ENCODE measurements around the gene MAPK13.
"Not testable (repeated sequence)": the region's sequence is repeated elsewhere in the genome, so short reads cannot be mapped to it uniquely, and the experiment has no call there.

MAPK13 gene

DNA sequence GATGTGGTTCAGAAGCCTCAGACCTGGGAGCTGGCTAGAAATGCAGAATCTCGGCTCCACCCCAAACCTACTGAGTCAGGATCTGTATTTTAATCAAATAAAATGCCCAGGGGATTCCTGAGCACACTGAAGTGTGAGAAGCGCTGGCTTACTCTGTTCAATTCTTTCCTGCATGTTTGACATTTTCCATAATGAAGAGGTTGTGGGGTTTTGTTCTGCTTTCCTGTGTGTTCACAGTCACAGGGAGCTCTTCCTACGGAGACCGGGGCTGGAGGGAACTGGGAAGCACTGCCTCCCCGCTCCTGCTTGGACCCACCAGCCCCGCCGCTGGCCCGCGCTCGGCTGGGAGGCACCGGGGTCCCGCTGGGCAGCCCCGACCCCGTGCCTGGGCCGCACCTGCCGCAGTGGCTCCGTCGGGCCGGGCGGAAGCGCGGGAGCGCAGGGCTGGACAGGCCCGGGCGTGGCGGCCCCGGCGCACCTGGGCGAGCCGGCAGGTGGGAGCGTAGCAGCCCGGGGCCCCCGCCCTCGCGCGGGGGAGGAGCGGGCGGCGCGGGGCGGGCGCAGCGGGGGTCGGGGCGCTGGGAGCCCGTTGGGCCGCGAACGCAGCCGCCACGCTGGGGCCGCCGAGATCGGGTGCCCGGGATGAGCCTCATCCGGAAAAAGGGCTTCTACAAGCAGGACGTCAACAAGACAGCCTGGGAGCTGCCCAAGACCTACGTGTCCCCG, at the start of gene MAPK13:
TSS of gene MAPK13 (plus strand) at position 573 of the 726 bp plus-strand sequence. CDS start at position 643, 70 bp downstream.
- peak; percentile 85 for DNase-seq

DNA sequence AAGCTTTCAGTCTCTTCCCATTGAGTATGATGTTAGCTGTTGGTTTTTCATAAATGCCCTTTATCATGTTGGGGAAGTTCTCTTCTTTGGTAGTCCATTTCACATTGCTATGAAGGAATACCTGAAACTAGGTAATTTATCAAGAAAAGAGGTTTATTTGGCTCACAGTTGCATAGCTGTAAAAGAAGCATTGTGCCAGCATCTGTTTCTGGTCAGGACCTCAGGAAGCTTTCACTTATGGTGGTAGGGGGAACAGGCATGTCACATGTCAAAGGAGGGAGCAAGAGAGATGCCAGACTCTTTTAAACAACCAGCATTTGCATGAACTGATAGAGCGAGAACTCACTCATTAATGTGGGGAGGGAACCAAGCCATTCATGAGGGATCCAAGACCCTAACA, 48.0 kb upstream of the MAPK13 start:
- DNase-seq: no peak

GRCh38 chr6:36083446-36083845, 46.9 kb upstream of the MAPK13 start:
- DNase-seq: no peak

GRCh38 chr6:36088204-36088603, 42.1 kb upstream of the MAPK13 start:
- DNase-seq: not testable (repeated sequence)

GRCh38 chr6:36089048-36089447, 41.3 kb upstream of the MAPK13 start:
- no peak for DNase-seq

- no peak for DNase-seq
Measured at GRCh38 chr6:36094238-36094637, 36.1 kb upstream of the MAPK13 start.

DNA sequence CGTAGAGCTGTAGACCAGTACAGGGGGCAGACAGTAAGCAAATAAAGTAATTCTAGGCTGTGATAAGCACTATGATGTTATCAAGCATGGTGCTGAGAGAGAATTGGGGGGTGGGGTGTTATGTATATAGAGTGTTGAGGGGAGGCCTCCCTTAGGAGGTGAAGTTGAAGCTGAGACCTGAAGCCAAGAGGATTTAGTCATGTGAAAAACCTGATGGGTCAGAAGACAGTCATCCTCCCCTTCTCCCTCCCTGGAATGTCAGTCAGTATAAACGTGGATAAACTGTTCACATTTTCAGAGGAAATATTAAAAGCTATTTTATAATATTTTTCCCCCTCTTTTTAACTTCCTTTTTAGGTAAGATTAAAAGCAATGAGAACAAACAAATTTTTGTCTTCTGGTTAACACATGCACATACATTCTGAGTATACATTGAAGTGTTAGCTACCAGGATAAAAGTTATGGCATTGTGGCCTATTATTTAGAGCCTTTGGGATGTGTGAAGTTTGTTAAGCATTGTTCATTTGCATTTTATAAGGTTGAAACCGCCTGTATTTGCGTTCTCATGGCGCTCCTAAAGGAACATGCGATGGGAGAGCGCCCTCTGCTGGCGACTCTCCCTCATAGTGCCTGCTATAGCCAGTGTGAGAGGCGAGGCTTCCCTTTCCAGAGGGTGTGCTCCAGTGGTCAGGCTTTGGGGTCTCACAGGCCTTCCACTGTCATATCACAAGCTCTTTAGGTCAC, 35.4 kb upstream of the MAPK13 start:
- peak; percentile 69 for DNase-seq

DNA sequence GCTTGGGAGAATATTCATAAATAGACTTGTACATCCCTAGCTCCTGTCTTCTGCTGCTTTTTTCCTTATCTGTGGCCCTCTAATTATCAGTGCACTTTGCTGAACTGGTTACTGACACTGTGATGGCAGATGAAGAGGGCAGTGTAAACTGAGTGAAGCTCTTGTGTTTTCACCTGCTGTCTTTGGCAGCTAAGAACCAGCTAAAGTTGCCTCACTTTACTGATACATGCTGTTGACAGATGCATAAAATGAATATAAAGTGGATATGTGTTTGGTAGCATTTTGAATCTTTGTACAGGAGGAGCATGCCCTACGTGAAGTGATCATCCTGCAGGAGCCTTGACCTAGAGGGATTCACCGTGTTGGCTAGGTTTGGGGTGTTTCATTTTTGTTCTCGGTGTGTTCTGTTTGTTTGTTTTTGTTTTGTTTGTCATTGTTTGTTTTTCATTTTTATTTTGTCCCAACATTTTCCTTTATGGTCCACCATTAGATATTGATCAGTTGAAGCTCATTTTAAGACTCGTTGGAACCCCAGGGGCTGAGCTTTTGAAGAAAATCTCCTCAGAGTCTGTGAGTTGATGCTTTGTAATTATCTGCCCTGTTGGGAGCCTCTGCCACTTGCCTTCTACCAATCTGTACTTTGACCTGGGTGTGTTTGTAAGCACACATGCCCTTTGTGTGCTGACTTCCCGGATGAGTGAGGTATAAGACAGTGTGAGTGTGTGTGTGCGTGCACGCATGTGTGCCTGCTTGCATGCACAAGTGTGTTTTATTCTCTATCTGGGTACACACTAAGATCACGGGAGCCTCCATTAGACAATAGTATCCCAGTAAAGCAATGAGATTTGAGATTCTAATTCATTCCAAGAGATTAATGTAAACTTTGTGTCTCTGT, 34.6 kb upstream of the MAPK13 start:
- no peak for DNase-seq

DNA sequence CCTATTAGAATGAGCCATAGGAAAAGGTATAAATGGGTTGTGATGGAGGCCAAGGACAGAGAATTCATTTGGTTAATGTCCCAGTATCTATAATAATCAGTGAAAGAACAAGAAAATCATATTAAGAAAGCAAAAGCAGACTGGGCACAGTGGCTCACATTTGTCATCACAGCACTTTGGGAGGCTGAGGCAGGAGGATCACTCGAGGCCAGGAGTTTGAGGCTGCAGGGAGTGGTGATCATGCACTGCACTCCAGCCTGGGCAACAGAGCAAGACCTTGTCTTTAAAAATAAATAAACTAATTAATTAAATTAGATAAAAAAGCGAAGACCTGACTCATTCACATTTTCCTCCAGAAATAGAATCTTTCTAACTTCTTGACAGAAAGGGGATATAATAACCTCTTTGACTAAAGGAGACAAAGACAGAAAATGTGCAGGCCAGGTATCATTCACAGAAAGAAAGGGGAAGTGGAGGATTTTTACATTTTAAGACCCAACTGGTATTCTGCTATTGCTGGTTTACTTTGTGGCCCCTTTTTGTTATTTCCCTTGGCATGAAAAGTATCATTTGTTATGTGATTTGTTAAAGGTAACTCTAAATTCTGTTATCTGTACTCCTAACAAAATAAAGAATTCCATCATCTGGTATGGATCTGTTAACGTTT, 31.9 kb upstream of the MAPK13 start:
- no peak for DNase-seq

GRCh38 chr6:36098920-36099647, 31.2 kb upstream of the MAPK13 start:
- DNase-seq: no peak

DNA sequence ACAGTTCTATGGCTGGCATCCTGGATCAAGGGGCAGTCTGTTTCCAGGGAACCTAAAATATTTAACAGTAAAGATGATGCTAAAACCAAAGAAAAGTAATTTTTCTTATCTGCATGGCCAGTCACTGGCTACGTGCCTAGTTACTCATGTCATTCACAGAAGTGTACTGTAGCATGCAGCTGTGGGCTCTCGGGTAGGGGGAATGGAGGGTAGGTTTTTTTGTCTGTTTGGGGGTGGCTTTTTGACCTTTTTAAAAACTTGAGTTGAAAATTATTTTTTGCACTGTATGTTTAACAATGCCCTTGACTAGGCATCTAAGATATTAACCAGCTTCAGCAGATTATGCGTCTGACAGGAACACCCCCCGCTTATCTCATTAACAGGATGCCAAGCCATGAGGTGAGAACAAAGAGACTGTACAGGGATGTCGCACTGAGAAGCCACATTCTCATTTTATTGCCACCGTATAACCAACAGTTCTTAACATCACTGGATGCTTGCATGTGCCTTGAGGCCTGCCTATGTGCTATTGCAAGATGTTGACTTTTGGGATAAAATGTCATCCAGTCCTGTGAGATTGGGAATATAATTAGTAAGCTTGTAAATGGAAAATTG, 30.3 kb upstream of the MAPK13 start:
- DNase-seq: no peak

DNA sequence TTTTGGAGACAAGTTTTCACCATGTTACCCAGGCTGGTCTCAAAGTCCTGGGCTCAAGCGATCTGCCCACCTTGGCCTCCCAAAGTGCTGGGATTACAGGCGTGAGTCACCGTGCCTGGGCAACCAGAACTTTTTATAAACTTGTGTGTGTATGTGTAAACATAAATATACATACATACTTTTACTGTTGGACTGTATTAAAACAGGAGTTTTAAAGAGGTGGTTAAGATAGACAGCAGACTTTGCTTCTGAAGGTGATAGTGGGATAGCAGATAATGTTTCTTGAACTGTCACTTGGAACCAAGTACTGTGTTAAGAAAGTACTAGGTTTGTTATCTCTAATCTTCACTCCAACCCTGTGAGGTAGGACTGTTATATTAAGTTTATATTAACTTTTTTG, 28.6 kb upstream of the MAPK13 start:
- DNase-seq: no peak

DNA sequence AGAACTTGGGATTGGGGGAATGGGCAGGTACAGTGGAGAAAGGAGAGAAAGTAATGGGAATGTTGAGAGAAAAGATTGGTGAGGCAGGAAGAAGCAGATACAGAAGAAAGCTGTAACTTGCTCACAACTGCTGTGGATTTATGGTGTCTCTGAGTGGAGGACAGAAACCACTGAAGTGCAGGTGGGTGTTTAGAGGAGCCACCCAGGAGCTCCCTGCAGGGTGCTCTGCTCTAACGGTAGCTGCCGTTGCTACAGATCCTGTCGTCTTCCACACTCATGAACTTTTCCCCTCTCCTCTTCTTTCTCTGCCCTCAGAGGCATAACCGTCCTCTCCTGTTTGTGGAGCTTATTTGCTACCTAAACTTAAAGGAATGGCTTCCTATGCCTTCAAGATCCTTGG, 27.5 kb upstream of the MAPK13 start:
- DNase-seq: no peak

- DNase-seq: no peak
Measured at GRCh38 chr6:36104836-36105235, 25.5 kb upstream of the MAPK13 start.

GRCh38 chr6:36109092-36109491, 21.2 kb upstream of the MAPK13 start:
- DNase-seq: no peak

DNA sequence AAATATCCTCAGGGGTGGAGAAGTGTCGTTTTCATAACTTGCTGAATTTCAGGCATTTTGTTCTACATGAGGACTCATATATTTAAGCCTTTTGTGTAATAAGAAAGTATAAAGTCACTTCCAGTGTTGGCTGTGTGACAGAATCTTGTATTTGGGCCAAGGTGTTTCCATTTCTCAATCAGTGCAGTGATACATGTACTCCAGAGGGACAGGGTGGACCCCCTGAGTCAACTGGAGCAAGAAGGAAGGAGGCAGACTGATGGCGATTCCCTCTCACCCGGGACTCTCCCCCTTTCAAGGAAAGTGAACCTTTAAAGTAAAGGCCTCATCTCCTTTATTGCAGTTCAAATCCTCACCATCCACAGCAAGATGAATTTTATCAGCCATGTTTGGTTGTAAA, 20.3 kb upstream of the MAPK13 start:
- no peak for DNase-seq

- no peak for DNase-seq
Measured at GRCh38 chr6:36110863-36111262, 19.4 kb upstream of the MAPK13 start.

DNA sequence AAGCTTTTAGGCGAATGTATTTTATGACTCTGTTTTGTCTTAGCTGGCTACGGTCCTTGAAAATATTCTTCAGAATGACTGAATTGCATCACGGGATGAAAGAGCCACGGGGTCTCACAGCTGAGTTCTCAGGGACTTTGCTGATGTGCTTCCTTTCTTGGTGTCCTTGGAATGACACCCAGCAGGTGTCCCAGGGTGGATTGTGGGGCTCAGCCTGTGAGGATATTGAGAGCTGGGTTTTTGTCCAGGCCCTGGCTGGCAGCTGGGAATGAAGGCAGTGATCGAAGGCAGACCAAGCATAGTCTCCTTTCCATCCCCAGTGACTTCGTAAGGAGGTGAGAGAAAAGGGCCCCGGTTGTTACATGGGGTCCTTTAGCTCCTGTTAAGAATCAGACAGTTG, 18.8 kb upstream of the MAPK13 start:
- DNase-seq: no peak

GRCh38 chr6:36113049-36113448, 17.3 kb upstream of the MAPK13 start:
- DNase-seq: no peak

DNA sequence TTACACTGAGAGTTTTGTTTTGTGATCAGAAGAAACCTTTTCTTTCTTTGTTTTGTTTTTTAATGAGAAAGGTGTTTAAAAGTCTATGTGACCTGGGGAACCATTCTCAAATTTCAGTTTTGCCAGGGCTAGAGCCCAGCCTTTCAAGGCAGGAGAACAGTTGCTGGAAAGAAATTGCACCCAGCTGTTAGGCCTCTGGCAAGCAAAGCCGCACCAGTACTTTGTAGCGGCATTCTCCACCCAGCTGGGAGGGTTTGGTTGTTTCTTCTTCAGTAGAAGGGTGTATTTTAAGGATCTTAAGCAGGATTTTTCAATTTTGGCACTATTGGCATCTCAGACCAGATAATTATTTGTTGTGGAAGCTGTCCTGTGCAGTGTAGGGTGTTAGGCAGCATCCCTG, 16.6 kb upstream of the MAPK13 start:
- DNase-seq: no peak

GRCh38 chr6:36114798-36115408, 15.4 kb upstream of the MAPK13 start:
- DNase-seq: no peak

Data from NCI-H1105 (cell line).